H1 (cell line): Measurements from ENCODE around the gene PMF1. TPM values are rescaled to one million over a fixed set of nuclear protein-coding genes. Genes with fewer than 3 reads are reported as not detected.

Experiments
- CTCF ChIA-PET: fragments of 300-600 bp; sonication (Branson Sonifier 250); formaldehyde crosslinking; loops from one replicate; lab custom pipeline; 2021; ENCODE audit not compliant: partially characterized antibody; lab: Charles Lee
- POLR2A ChIA-PET: fragments of 300-600 bp; sonication (Branson Sonifier 250); formaldehyde crosslinking; loops from one replicate; lab custom pipeline; 2021; ENCODE audit warnings: inconsistent platforms; ENCODE audit not compliant: partially characterized antibody; lab: Charles Lee
- DNase-seq, 2 experiments: peaks; one replicate each; pipeline versions ENCODE4 v3.0.0 to v3.0.0-alpha.2; 2010 to 2022; ENCODE audit warnings: low spot score in 2 of 2, low read depth in 1 of 2, mixed read lengths in 1 of 2
- FAIRE-seq: peaks from 2 replicates; lab custom pipeline; 2011; peaks lifted over from hg19 to GRCh38; lab: Jason Lieb, UNC
- H2AFZ ChIP-seq: 2 replicates; pipeline ENCODE4 v1.8.1; 2012; ENCODE audit warnings: low read length, inconsistent platforms
- H2AK5ac ChIP-seq: 2 replicates; pipeline ENCODE4 v1.6.1; 2013; ENCODE audit warnings: low read depth, low read length
- H2BK120ac ChIP-seq: replicated peaks from 2 replicates; pipeline ENCODE3; 2013; ENCODE audit warnings: low read depth, low read length, inconsistent platforms
- H2BK12ac ChIP-seq: 2 replicates; pipeline ENCODE4 v1.6.1; 2013; ENCODE audit warnings: low read depth, low read length
- H2BK15ac ChIP-seq: 2 replicates; pipeline ENCODE4 v1.6.1; 2013; ENCODE audit warnings: low read length
- H2BK20ac ChIP-seq: 2 replicates; pipeline ENCODE4 v1.6.1; 2013; ENCODE audit warnings: low read length
- H2BK5ac ChIP-seq: 2 replicates; pipeline ENCODE4 v1.6.1; 2013; ENCODE audit warnings: low read depth, low read length
- H3K14ac ChIP-seq: 2 replicates; pipeline ENCODE4 v1.6.1; 2013; ENCODE audit warnings: inconsistent platforms; ENCODE audit not compliant: insufficient read length
- H3K18ac ChIP-seq: 2 replicates; pipeline ENCODE4 v1.6.1; 2013; ENCODE audit warnings: low read length; ENCODE audit errors: extremely low read depth
- H3K23ac ChIP-seq: 2 replicates; pipeline ENCODE4 v1.6.1; 2013; ENCODE audit warnings: inconsistent platforms; ENCODE audit not compliant: insufficient read length
- H3K23me2 ChIP-seq: 2 replicates; pipeline ENCODE4 v1.6.1; 2013; ENCODE audit warnings: low read depth, low read length
- H3K27ac ChIP-seq: 2 replicates; pipeline ENCODE4 v1.6.1; 2011; ENCODE audit warnings: low read depth, low read length, inconsistent platforms
- H3K27me3 ChIP-seq, 4 experiments: replicated peaks in 1 of 4; 1 replicate in 1 of 4; 2 replicates in 3 of 4; pipeline versions ENCODE4 v1.6.1 to v1.8.1; 2011 to 2013; ENCODE audit warnings: low read length in 3 of 4, mild to moderate bottlenecking in 3 of 4, inconsistent platforms in 2 of 4, mixed read lengths in 2 of 4, moderate library complexity in 1 of 4; ENCODE audit not compliant: control insufficient read depth in 3 of 4, insufficient read depth in 3 of 4; ENCODE audit errors: extremely low read depth in 1 of 4
- H3K36me3 ChIP-seq, 4 experiments: 2 replicates each; pipeline versions ENCODE4 v1.6.1 to v1.8.1; 2011 to 2013; ENCODE audit warnings: mild to moderate bottlenecking in 4 of 4, low read length in 3 of 4, moderate library complexity in 2 of 4, control low read depth in 1 of 4, inconsistent platforms in 1 of 4; ENCODE audit not compliant: insufficient read depth in 4 of 4, control insufficient read depth in 2 of 4
- H3K4ac ChIP-seq: replicated peaks from 2 replicates; pipeline ENCODE3; 2013; ENCODE audit warnings: low read length, low read depth, mixed read lengths, inconsistent platforms; ENCODE audit not compliant: insufficient read length
- H3K4me1 ChIP-seq, 4 experiments: replicated peaks in 1 of 4; 1 replicate in 1 of 4; 2 replicates in 3 of 4; pipeline versions ENCODE4 v1.6.1 to v1.8.1; 2011 to 2013; ENCODE audit warnings: low read length in 3 of 4, inconsistent platforms in 2 of 4, mixed read lengths in 1 of 4; ENCODE audit not compliant: insufficient read depth in 4 of 4, control insufficient read depth in 3 of 4
- H3K4me2 ChIP-seq, 2 experiments: 2 replicates each; pipeline versions ENCODE4 v1.6.1 to v1.8.1; 2011 to 2013; ENCODE audit warnings: low read depth in 2 of 2, low read length in 2 of 2, control low read depth in 1 of 2, inconsistent platforms in 1 of 2, mild to moderate bottlenecking in 1 of 2; ENCODE audit not compliant: insufficient read depth in 1 of 2
- H3K4me3 ChIP-seq, 4 experiments: fragments of 200-600, 300-600 bp in 1 of 4; sonication (generic), shearing (Covaris generic), sonication (Bioruptor Twin) in 1 of 4; 2 replicates each; pipeline versions ENCODE4 v1.5.1 to v1.8.1; 2011 to 2016; ENCODE audit warnings: low read length in 4 of 4, low read depth in 3 of 4, control low read depth in 2 of 4, inconsistent platforms in 2 of 4, mild to moderate bottlenecking in 2 of 4, mixed read lengths in 1 of 4, moderate library complexity in 1 of 4; ENCODE audit not compliant: insufficient read depth in 2 of 4; ENCODE audit errors: extremely low read depth in 1 of 4
- H3K56ac ChIP-seq: replicated peaks from 2 replicates; pipeline ENCODE3; 2013; ENCODE audit warnings: low read depth, mild to moderate bottlenecking, mixed read lengths, low read length, inconsistent platforms; ENCODE audit not compliant: insufficient read length
- H3K79me1 ChIP-seq: 2 replicates; pipeline ENCODE4 v1.6.1; 2013; ENCODE audit warnings: low read depth, low read length, control low read depth
- H3K79me2 ChIP-seq, 2 experiments: 2 replicates each; pipeline versions ENCODE4 v1.6.1 to v1.8.1; 2012 to 2013; ENCODE audit warnings: low read length in 2 of 2, mild to moderate bottlenecking in 2 of 2, inconsistent platforms in 1 of 2; ENCODE audit not compliant: insufficient read depth in 2 of 2, control insufficient read depth in 1 of 2
- H3K9ac ChIP-seq, 4 experiments: replicated peaks in 1 of 4; 1 replicate in 1 of 4; 2 replicates in 3 of 4; pipeline versions ENCODE4 v1.6.1 to v1.8.1; 2011 to 2013; ENCODE audit warnings: low read depth in 3 of 4, low read length in 3 of 4, control low read depth in 2 of 4, mild to moderate bottlenecking in 2 of 4, moderate library complexity in 2 of 4, inconsistent platforms in 1 of 4; ENCODE audit errors: extremely low read depth in 1 of 4
- H3K9me3 ChIP-seq, 2 experiments: 2 replicates each; pipeline versions ENCODE4 v1.6.1 to v1.8.1; 2012 to 2013; ENCODE audit warnings: mild to moderate bottlenecking in 2 of 2, moderate library complexity in 2 of 2, control low read depth in 1 of 2, inconsistent platforms in 1 of 2, low read depth in 1 of 2, low read length in 1 of 2, mixed read lengths in 1 of 2; ENCODE audit not compliant: insufficient read depth in 2 of 2
- H4K20me1 ChIP-seq, 2 experiments: replicated peaks in 1 of 2; 2 replicates each; pipeline versions ENCODE3 to v1.8.1; 2011 to 2013; ENCODE audit warnings: inconsistent platforms in 2 of 2, low read length in 2 of 2, mild to moderate bottlenecking in 1 of 2; ENCODE audit not compliant: insufficient read depth in 2 of 2, control insufficient read depth in 1 of 2
- H4K5ac ChIP-seq: 2 replicates; pipeline ENCODE4 v1.6.1; 2013; ENCODE audit warnings: low read length, low read depth, mixed read lengths, inconsistent platforms; ENCODE audit not compliant: insufficient read length
- H4K8ac ChIP-seq: 2 replicates; pipeline ENCODE4 v1.8.0; 2013; ENCODE audit warnings: mild to moderate bottlenecking, moderate library complexity, low read length, inconsistent platforms; ENCODE audit not compliant: insufficient read depth; ENCODE audit errors: extremely low read depth
- H4K91ac ChIP-seq: replicated peaks from 2 replicates; pipeline ENCODE3; 2013; ENCODE audit warnings: low read length, mixed read lengths, inconsistent platforms; ENCODE audit not compliant: insufficient read length
- BACH1 ChIP-seq: IDR thresholded peaks from 2 replicates; pipeline ENCODE4 v1.6.1; 2012; ENCODE audit warnings: low read length, improper control_type of control experiment
- CBX8 ChIP-seq: fragments of 300-800, 300-1000 bp; sonication (generic); IDR thresholded peaks from 2 replicates; pipeline ENCODE4 v1.7.1; 2016; ENCODE audit warnings: low read depth, low read length, borderline replicate concordance
- CHD2 ChIP-seq: IDR thresholded peaks from 2 replicates; pipeline ENCODE4 v1.6.1; 2012; ENCODE audit warnings: low read length, improper control_type of control experiment
- EGR1 ChIP-seq: IDR thresholded peaks from 2 replicates; pipeline ENCODE4 v1.6.1; 2011; ENCODE audit warnings: low read depth, low read length, borderline replicate concordance
- GTF2F1 ChIP-seq: IDR thresholded peaks from 2 replicates; pipeline ENCODE4 v1.6.1; 2012; ENCODE audit warnings: low read depth, low read length, improper control_type of control experiment, borderline replicate concordance
- JUN ChIP-seq: IDR thresholded peaks from 2 replicates; pipeline ENCODE4 v1.6.1; 2011; ENCODE audit warnings: low read depth, mild to moderate bottlenecking, improper control_type of control experiment, low read length
- POLR2A ChIP-seq, 2 experiments: IDR thresholded peaks; 1 replicate in 1 of 2; 2 replicates in 1 of 2; pipeline ENCODE4 v1.6.1; 2011; ENCODE audit warnings: low read depth in 2 of 2, low read length in 2 of 2, mild to moderate bottlenecking in 2 of 2; ENCODE audit errors: control extremely low read depth in 1 of 2
- POU5F1 ChIP-seq: IDR thresholded peaks from 2 replicates; pipeline ENCODE4 v1.6.1; 2011; ENCODE audit warnings: low read depth, mild to moderate bottlenecking, low read length, moderate library complexity
- RNF2 ChIP-seq: fragments of 200-900, 300-1000 bp; sonication (generic); IDR thresholded peaks from 2 replicates; pipeline ENCODE4 v1.7.1; 2016; ENCODE audit warnings: borderline replicate concordance, low read depth, mild to moderate bottlenecking, antibody characterized with exemption, low read length; ENCODE audit not compliant: poor library complexity, severe bottlenecking; ENCODE audit errors: missing control alignments
- SIN3A ChIP-seq, 2 experiments: IDR thresholded peaks in 1 of 2; conservative IDR thresholded peaks in 1 of 2; 2 replicates each; pipeline ENCODE4 v1.6.1; 2011 to 2012; ENCODE audit warnings: low read length in 2 of 2, improper control_type of control experiment in 1 of 2, low read depth in 1 of 2, mild to moderate bottlenecking in 1 of 2
- SP4 ChIP-seq: IDR thresholded peaks from 2 replicates; pipeline ENCODE4 v1.6.1; 2012; ENCODE audit warnings: low read length, inconsistent platforms
- SRF ChIP-seq: IDR thresholded peaks from 2 replicates; pipeline ENCODE4 v1.6.1; 2011; ENCODE audit warnings: mild to moderate bottlenecking, low read depth, low read length, moderate library complexity
- WGBS, 2 experiments: shearing (Covaris generic) in 1 of 2; methylation state at CpG; one replicate each; pipeline versions ENCODE4 v1.1.6 to v1.1.7; 2013 to 2015; ENCODE audit warnings: low lambda C conversion rate in 2 of 2, mixed read lengths in 2 of 2, inconsistent platforms in 1 of 2, low coverage in 1 of 2, missing lambda C conversion rate in 1 of 2; ENCODE audit not compliant: insufficient replicate concordance in 2 of 2, insufficient coverage in 1 of 2, insufficient read length in 1 of 2; ENCODE audit errors: extremely low coverage in 1 of 2, missing lambda C conversion rate in 1 of 2; 5-methylcytosine and 5-hydroxymethylcytosine counted together
- polyA plus RNA-seq, 7 experiments: library from polyadenylated mRNA; depleted of rRNA in 3 of 7; stranded (reverse) in 5 of 7; unstranded in 2 of 7; fragments of >200 nt in 5 of 7; fragments of 200-250 nt in 2 of 7; gene quantifications; 1 replicate in 5 of 7; 2 replicates in 1 of 7; 4 replicates in 1 of 7; pipeline versions ENCODE4 v1.2.1 to v1.2.3, GENCODE V29; 2011 to 2013; ENCODE audit warnings: missing spikeins in 2 of 7, mixed read lengths in 2 of 7
- total RNA-seq: library from RNA; stranded (reverse); fragmentation: NEBNext Ultra II Directional; extraction: Animal tissue kit (Norgen Biotek cat#: 25700); gene quantifications from 2 replicates; pipeline ENCODE4 v1.2.1, GENCODE V29; 2021
- TF ChIP-seq, protein P1 (sequence below): IDR thresholded peaks from 2 replicates; pipeline ENCODE4 v1.6.1; 2011; ENCODE audit warnings: low read length, improper control_type of control experiment

Gene PMF1
- total and polyA plus RNA-seq, 2 of the 8 experiments (the other 6 are each of a cell fraction or from before 2014, with no cell fraction given) = 113 to 296 TPM

DNA sequence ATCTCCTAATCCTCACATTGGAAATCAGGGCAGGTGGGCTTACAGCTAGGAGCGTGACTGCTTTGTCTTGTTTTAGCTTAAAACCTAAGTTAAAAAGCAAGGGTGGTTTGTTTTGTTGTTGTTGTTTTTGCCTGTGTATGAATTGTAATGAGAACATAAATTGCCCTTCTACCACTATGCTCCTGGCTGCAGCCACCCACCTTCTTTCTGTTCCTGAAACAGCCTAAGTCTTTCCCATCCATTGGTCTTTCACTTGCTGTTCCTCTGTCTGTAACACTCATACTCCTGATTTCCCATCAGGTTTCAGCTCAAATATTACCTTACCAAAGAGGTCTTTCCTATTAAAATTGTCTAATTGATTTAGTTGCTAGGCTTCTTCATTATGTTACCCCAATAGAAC, 70.7 kb downstream of the PMF1 start:
- H4K5ac ChIP-seq = no peak overlapping the region
- no peaks in the 10 kb centered on the region for H3K9me3 ChIP-seq
- DNase-seq (no peak), FAIRE-seq (no peak)
- no peak overlapping the region for H3K56ac ChIP-seq
- H2BK20ac ChIP-seq = no peak overlapping the region
- CTCF ChIA-PET = interaction anchor here (0.7 to 5.3 kb wide), 12 partner anchors 11 to 1032 kb away, joined by 3 to 25 read pairs (median 3); no protein-coding TSS in a partner anchor
- no peak overlapping the region for H4K8ac ChIP-seq
- H3K79me1 ChIP-seq = peaks cover 10% of the 10 kb centered on the region
- H3K4me3 ChIP-seq = peak overlapping the region; percentile 74 to 93 (median 85); a peak in 7 of 8 replicates
- peaks cover 23 to 37% of the 10 kb centered on the region in 2 experiments for H3K79me2 ChIP-seq
- H3K18ac ChIP-seq = no peak overlapping the region
- H3K23ac ChIP-seq = no peak overlapping the region
- peaks cover 13% of the 10 kb centered on the region for H3K23me2 ChIP-seq
- no peak overlapping the region; the same call in 1 of the 2 replicates for H2BK5ac ChIP-seq
- H4K20me1 ChIP-seq = peaks cover 3 to 13% of the 10 kb centered on the region in 2 experiments
- H3K27ac ChIP-seq = peak overlapping the region; percentile 78
- H3K4me1 ChIP-seq = peaks cover 0 to 10% (median 3%) of the 10 kb centered on the region in 4 experiments; a peak in 2 of 7 replicates
- H3K14ac ChIP-seq = no peak overlapping the region
- H2BK15ac ChIP-seq = no peak overlapping the region; the same call in 1 of the 2 replicates
- no peak overlapping the region for H4K91ac ChIP-seq
- H3K9ac ChIP-seq = peak overlapping the region; percentile 88 to 97 (median 96)
- peak overlapping the region; percentile 78 to 92 for H3K4me2 ChIP-seq
- H2AK5ac ChIP-seq = no peak overlapping the region; the same call in 1 of the 2 replicates
- H2BK12ac ChIP-seq = no peak overlapping the region
- 100% methylated on average over 1 of the region's 1 CpG; no CpG with 5 or more reads in 1 of the 2 experiments for WGBS, 2 experiments
- H3K36me3 ChIP-seq = peaks cover 2 to 13% (median 7%) of the 10 kb centered on the region in 4 experiments; a peak in 5 of 8 replicates
- POLR2A ChIA-PET = interaction anchor here (0.9 to 17.4 kb wide), 17 partner anchors 8 to 1077 kb away, joined by 3 to 221 read pairs (median 7); partner anchors contain the start of genes BGLAP, CCT3, GLMP and PAQR6
- no peak overlapping the region for H2BK120ac ChIP-seq
- H3K27me3 ChIP-seq = no peaks in the 10 kb centered on the region
- H3K4ac ChIP-seq = no peak overlapping the region
- H2AFZ ChIP-seq = peak overlapping the region; percentile 45
- TF ChIP-seq CHD2 (no peak), RNF2 (no peak), EGR1 (no peak), SIN3A (conservative IDR thresholded peaks at IDR 0.05 in 1 of 2, IDR thresholded peaks at IDR 0.05 in 1 of 2; ENCODE audit: low read depth in 1 of 2, low read length in 2 of 2) (no peak), GTF2F1 (no peak), JUN (no peak), SRF (no peak), BACH1 (no peak), POU5F1 (no peak), POLR2A (IDR thresholded peaks at IDR 0.05; ENCODE audit: control extremely low read depth in 1 of 2, low read depth in 2 of 2, low read length in 2 of 2) (no peak), CBX8 (no peak), SP4 (no peak)
- TF ChIP-seq, protein P1, sequence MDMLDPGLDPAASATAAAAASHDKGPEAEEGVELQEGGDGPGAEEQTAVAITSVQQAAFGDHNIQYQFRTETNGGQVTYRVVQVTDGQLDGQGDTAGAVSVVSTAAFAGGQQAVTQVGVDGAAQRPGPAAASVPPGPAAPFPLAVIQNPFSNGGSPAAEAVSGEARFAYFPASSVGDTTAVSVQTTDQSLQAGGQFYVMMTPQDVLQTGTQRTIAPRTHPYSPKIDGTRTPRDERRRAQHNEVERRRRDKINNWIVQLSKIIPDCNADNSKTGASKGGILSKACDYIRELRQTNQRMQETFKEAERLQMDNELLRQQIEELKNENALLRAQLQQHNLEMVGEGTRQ = no peak
